GM21619 (cell line): ENCODE data around the gene VKORC1.
"Not testable (repeated sequence)": the region's sequence is repeated elsewhere in the genome, so short reads cannot be mapped to it uniquely, and the experiment has no call there.

Experiments used
- ATAC-seq: cut with Tn5 transposase; IDR thresholded peaks from one replicate; pipeline ENCODE4 v1.9.1; 2021; ENCODE audit not compliant: unreplicated experiment

The VKORC1 gene

GRCh38 chr16:31094424-31095120 lies at the start of gene VKORC1:
VKORC1 (minus strand) TSS chr16:31094797; CDS start chr16:31094729, 68 bp downstream.
- peak; percentile 79 for ATAC-seq

GRCh38 chr16:31143694-31144148 lies 49.1 kb upstream of the VKORC1 start:
- ATAC-seq, result no peak

GRCh38 chr16:31143011-31143693 lies 48.6 kb upstream of the VKORC1 start:
- ATAC-seq, result no peak

GRCh38 chr16:31142109-31143010 lies 47.8 kb upstream of the VKORC1 start:
- ATAC-seq, result peak; percentile 80

- no peak for ATAC-seq
Observed at GRCh38 chr16:31141489-31142108, 47.0 kb upstream of the VKORC1 start.

- not testable (repeated sequence) for ATAC-seq
Observed at GRCh38 chr16:31141071-31141469, 46.5 kb upstream of the VKORC1 start.

GRCh38 chr16:31138621-31139578 lies 44.3 kb upstream of the VKORC1 start:
- no peak for ATAC-seq

- ATAC-seq, result not testable (repeated sequence)
Observed at GRCh38 chr16:31136822-31137499, 42.4 kb upstream of the VKORC1 start.

GRCh38 chr16:31136287-31136662 lies 41.7 kb upstream of the VKORC1 start:
- ATAC-seq, result no peak

- ATAC-seq, result no peak
Observed at GRCh38 chr16:31135535-31136286, 41.1 kb upstream of the VKORC1 start, which contains the start of gene PRSS8. PRSS8 (minus strand) TSS chr16:31135727; CDS start chr16:31135498, 229 bp downstream.

GRCh38 chr16:31134625-31135534 lies 40.3 kb upstream of the VKORC1 start:
- ATAC-seq, result no peak

- no peak for ATAC-seq
Observed at GRCh38 chr16:31134091-31134571, 39.5 kb upstream of the VKORC1 start.

- ATAC-seq, result no peak
Observed at GRCh38 chr16:31133046-31133501, 38.5 kb upstream of the VKORC1 start.

GRCh38 chr16:31132303-31132979 lies 37.8 kb upstream of the VKORC1 start:
- no peak for ATAC-seq

- no peak for ATAC-seq
Observed at GRCh38 chr16:31131841-31132271, 37.3 kb upstream of the VKORC1 start.

- ATAC-seq, result no peak
Observed at GRCh38 chr16:31131416-31131815, 36.8 kb upstream of the VKORC1 start.

- ATAC-seq, result no peak
Observed at GRCh38 chr16:31130899-31131298, 36.3 kb upstream of the VKORC1 start.
